Measurements from ENCODE around the gene RFC3.

DNA sequence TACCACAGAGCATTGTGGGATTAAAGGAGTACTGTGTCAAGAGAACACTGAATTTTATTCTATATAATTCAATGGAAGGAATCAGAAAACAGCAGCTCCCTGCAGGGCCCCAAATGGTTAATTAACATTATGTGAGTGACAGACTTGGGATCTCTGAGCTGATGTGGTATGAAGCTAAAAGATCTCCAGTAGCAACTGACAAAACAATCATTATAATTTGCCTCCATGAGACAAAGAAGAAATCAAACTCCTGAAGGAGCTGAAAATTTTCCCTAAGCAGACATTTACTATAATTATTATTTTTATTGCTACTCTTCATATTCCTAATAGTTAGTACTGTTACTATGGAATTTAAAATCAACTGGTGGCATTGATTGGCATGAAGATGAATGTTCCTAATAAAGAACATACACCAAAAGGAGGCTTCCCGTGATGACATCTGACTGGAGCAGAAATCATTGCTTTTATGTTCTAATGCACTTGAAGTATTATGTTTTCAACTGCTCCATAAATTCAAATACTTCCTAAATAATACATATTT, 28.8 kb upstream of the RFC3 start:
- TF ChIP-seq, protein P1, sequence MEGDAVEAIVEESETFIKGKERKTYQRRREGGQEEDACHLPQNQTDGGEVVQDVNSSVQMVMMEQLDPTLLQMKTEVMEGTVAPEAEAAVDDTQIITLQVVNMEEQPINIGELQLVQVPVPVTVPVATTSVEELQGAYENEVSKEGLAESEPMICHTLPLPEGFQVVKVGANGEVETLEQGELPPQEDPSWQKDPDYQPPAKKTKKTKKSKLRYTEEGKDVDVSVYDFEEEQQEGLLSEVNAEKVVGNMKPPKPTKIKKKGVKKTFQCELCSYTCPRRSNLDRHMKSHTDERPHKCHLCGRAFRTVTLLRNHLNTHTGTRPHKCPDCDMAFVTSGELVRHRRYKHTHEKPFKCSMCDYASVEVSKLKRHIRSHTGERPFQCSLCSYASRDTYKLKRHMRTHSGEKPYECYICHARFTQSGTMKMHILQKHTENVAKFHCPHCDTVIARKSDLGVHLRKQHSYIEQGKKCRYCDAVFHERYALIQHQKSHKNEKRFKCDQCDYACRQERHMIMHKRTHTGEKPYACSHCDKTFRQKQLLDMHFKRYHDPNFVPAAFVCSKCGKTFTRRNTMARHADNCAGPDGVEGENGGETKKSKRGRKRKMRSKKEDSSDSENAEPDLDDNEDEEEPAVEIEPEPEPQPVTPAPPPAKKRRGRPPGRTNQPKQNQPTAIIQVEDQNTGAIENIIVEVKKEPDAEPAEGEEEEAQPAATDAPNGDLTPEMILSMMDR (tag by site-specific recombination; IDR thresholded peaks at IDR 0.05): no peak
- TF ChIP-seq ZNF335 (tag by site-specific recombination; conservative IDR thresholded peaks at IDR 0.05) (no peak), ZBTB8A (tag by site-specific recombination; IDR thresholded peaks at IDR 0.05) (no peak), MYNN (tag by site-specific recombination; IDR thresholded peaks at IDR 0.05; ENCODE audit: borderline replicate concordance) (no peak), ZNF366 (tag by site-specific recombination; conservative IDR thresholded peaks at IDR 0.05) (no peak)
- TF ChIP-seq, protein P2, sequence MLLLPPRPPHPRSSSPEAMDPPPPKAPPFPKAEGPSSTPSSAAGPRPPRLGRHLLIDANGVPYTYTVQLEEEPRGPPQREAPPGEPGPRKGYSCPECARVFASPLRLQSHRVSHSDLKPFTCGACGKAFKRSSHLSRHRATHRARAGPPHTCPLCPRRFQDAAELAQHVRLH (tag by site-specific recombination; IDR thresholded peaks at IDR 0.05): no peak

Measured in HEK293 (cell line).